ENCODE measurements around the gene PPDPF.

DNA sequence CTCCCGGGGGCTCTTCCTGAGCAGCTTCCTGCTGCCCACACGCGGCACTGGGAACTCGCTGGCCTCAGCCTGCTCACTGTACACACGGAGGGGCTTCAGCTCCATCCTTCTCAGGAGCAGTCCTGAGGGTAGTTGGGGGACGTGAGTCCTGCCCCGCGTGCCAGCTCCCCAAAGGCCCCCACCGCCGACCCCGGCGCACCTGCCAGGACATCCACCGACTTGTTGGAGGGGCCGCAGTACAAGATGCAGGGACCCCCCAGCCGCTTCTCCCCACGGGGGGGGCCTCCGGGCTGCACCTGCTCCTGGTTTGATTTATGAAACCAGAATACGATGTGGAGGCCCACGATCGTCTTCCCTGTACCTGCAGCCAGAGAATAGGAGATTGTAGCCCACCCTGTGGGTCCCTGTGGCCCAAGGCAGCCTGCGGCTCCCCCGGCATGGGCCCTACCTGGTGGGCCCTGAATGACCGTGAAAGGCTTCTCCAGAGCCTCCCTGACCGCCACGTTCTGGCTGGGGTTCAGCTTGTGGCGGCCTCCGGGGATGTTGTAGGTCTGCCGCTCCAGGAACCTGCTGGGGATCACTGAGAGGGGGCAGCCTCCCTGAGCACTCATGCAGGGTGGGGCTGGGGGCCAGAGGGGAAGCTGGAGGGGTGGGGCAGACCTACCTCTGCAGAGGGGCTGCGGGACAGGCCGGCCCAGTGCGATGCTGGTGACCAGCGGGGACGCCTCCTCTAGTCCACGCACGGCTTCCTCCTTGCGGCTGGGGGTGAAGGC is 41.2 kb downstream of the PPDPF start:
- no peak for TF ChIP-seq CTCF (IDR thresholded peaks at IDR 0.05)
- no peak for TF ChIP-seq EZH2 (IDR thresholded peaks at IDR 0.05; ENCODE audit: borderline replicate concordance, insufficient read depth, low read depth, low read length, poor library complexity, severe bottlenecking)

Measured in B cell (primary cell).